PC-9 (cell line): ENCODE measurements around the gene FOSL2. TPM values are rescaled to one million over a fixed set of nuclear protein-coding genes. Genes with fewer than 3 reads are reported as not detected.

Experiments used
- BruUV-seq: library from RNA; stranded (reverse); fragments of 400-500 nt; replicated peaks from 2 replicates; lab custom pipeline; 2021; lab: Mats Ljungman, UMichigan
- CTCF ChIA-PET: fragments of 300-600 bp; sonication (Branson Sonifier 250); formaldehyde crosslinking; loops from one replicate; lab custom pipeline; 2022; ENCODE audit warnings: antibody characterized with exemption; lab: Charles Lee
- POLR2A ChIA-PET: fragments of 300-600 bp; sonication (Branson Sonifier 250); formaldehyde crosslinking; loops from one replicate; lab custom pipeline; 2022; ENCODE audit warnings: antibody characterized with exemption; ENCODE audit not compliant: unreplicated experiment; lab: Charles Lee
- DNase-seq, 2 experiments: peaks; one replicate each; pipeline versions ENCODE4 v3.0.0 to v3.0.0-alpha.2; 2015 to 2022; ENCODE audit warnings: mixed read lengths in 1 of 2
- H2AFZ ChIP-seq: fragments of 200-600 bp; sonication (generic); 2 replicates; pipeline ENCODE4 v1.8.1; 2017; ENCODE audit warnings: antibody characterized with exemption
- H3F3A ChIP-seq: fragments of 200-600 bp; sonication (generic); 2 replicates; pipeline ENCODE4 v1.8.1; 2017; ENCODE audit warnings: antibody characterized with exemption, mild to moderate bottlenecking, low read depth; ENCODE audit not compliant: insufficient read depth
- H3K27ac ChIP-seq: fragments of 200-600 bp; sonication (generic); 2 replicates; pipeline ENCODE4 v1.6.1; 2016; ENCODE audit warnings: mixed run types
- H3K27me3 ChIP-seq: fragments of 200-600 bp; sonication (generic); 2 replicates; pipeline ENCODE4 v1.6.1; 2016; ENCODE audit warnings: low read depth, mixed run types; ENCODE audit not compliant: insufficient read depth
- H3K36me3 ChIP-seq: fragments of 200-600 bp; sonication (generic); 2 replicates; pipeline ENCODE4 v1.6.1; 2016; ENCODE audit warnings: low read depth, mixed run types
- H3K4me1 ChIP-seq: fragments of 200-600 bp; sonication (generic); replicated peaks from 2 replicates; pipeline ENCODE4 v1.6.1; 2016; ENCODE audit warnings: mixed run types; ENCODE audit not compliant: insufficient read depth
- H3K4me2 ChIP-seq: fragments of 200-600 bp; sonication (generic); 2 replicates; pipeline ENCODE4 v1.6.1; 2017; ENCODE audit warnings: mixed run types
- H3K4me3 ChIP-seq: fragments of 200-600 bp; sonication (generic); 2 replicates; pipeline ENCODE4 v1.6.1; 2016; ENCODE audit warnings: mixed run types
- H3K79me2 ChIP-seq: fragments of 200-600 bp; sonication (generic); 2 replicates; pipeline ENCODE4 v1.6.1; 2017; ENCODE audit warnings: low read depth, mixed run types
- H3K9me2 ChIP-seq: fragments of 200-600 bp; sonication (generic); 2 replicates; pipeline ENCODE4 v1.8.1; 2017; ENCODE audit warnings: mild to moderate bottlenecking; ENCODE audit not compliant: insufficient read depth
- H3K9me3 ChIP-seq: fragments of 200-600 bp; sonication (generic); 2 replicates; pipeline ENCODE4 v1.8.1; 2016; ENCODE audit warnings: low read depth; ENCODE audit not compliant: insufficient read depth
- H4K20me1 ChIP-seq: fragments of 200-600 bp; sonication (generic); 2 replicates; pipeline ENCODE4 v1.8.1; 2017; ENCODE audit not compliant: insufficient read depth
- CTCF ChIP-seq: fragments of 200-600 bp; sonication (generic); conservative IDR thresholded peaks from 2 replicates; pipeline ENCODE4 v1.6.1; 2017; ENCODE audit warnings: mixed run types, antibody characterized with exemption, mild to moderate bottlenecking, moderate library complexity
- EZH2 ChIP-seq: fragments of 200-600 bp; sonication (generic); IDR thresholded peaks from 2 replicates; pipeline ENCODE4 v1.8.0; 2017; ENCODE audit warnings: antibody characterized with exemption, low read depth
- intact Hi-C: fragments of 100-400 bp; cut with micrococcal nuclease; formaldehyde crosslinking; loops from one replicate; pipeline ENCODE4 v1.10.0; 2022; ENCODE audit not compliant: unreplicated experiment
- total RNA-seq: library from RNA; stranded (reverse); gene quantifications from 2 replicates; pipeline ENCODE4 v1.2.3, GENCODE V29; 2021

The FOSL2 gene
- total RNA-seq, 1 experiment from 2014 or later = 60.0 TPM

- no peak overlapping the region for H3K4me3 ChIP-seq
- intact Hi-C loops = loop anchor here (5.0 kb wide), 1 partner anchor 404 kb away; the partner anchor contains the start of gene PPP1CB
- no peaks in the 10 kb centered on the region for H3K36me3 ChIP-seq
- POLR2A ChIA-PET = no interaction called here
- no peaks in the 10 kb centered on the region for H3K9me3 ChIP-seq
- no peaks in the 10 kb centered on the region for H4K20me1 ChIP-seq
- no peaks in the 10 kb centered on the region for H3K9me2 ChIP-seq
- peaks cover 2% of the 10 kb centered on the region; the same call in 1 of the 2 replicates for H3F3A ChIP-seq
- H3K27me3 ChIP-seq = no peaks in the 10 kb centered on the region
- H3K4me1 ChIP-seq = no peaks in the 10 kb centered on the region
- no peak overlapping the region for H3K4me2 ChIP-seq
- DNase-seq = no peak
- H3K27ac ChIP-seq = no peak overlapping the region
- no peaks in the 10 kb centered on the region for H3K79me2 ChIP-seq
- TF ChIP-seq CTCF = no peak
- no peak for TF ChIP-seq EZH2
- BruUV-seq = no TSS peak
- CTCF ChIA-PET = no interaction called here
- H2AFZ ChIP-seq = no peak overlapping the region
Measured at GRCh38 chr2:28348149-28348567, 44.5 kb upstream of the FOSL2 start.

GRCh38 chr2:28348921-28349320, 43.7 kb upstream of the FOSL2 start:
- H4K20me1 ChIP-seq = no peaks in the 10 kb centered on the region
- H3K4me2 ChIP-seq = no peak overlapping the region
- no peaks in the 10 kb centered on the region for H3K9me2 ChIP-seq
- 0 out of 2 replicates have a peak, but pooled peaks cover under 1% of the 10 kb centered on the region for H3F3A ChIP-seq
- no peaks in the 10 kb centered on the region for H3K36me3 ChIP-seq
- H2AFZ ChIP-seq = no peak overlapping the region
- no peak overlapping the region for H3K27ac ChIP-seq
- intact Hi-C loops = loop anchor here (5.0 kb wide), 1 partner anchor 403 kb away; the partner anchor contains the start of gene PPP1CB
- ChIA-PET POLR2A (no interaction called here), CTCF (no interaction called here)
- H3K79me2 ChIP-seq = no peaks in the 10 kb centered on the region
- no peaks in the 10 kb centered on the region for H3K4me1 ChIP-seq
- H3K27me3 ChIP-seq = no peaks in the 10 kb centered on the region
- H3K9me3 ChIP-seq = no peaks in the 10 kb centered on the region
- no peak for DNase-seq
- TF ChIP-seq EZH2 (no peak), CTCF (no peak)
- no peak overlapping the region for H3K4me3 ChIP-seq
- no TSS peak for BruUV-seq

GRCh38 chr2:28349546-28350165, 43.0 kb upstream of the FOSL2 start:
- DNase-seq = no peak
- BruUV-seq = no TSS peak
- no peak for TF ChIP-seq CTCF
- TF ChIP-seq EZH2 = no peak
- Histone ChIP-seq H3K36me3 (no peaks in the 10 kb centered on the region), H3F3A (peaks cover 6% of the 10 kb centered on the region; the same call in 1 of the 2 replicates), H3K4me3 (no peak overlapping the region), H3K27ac (no peak overlapping the region), H3K4me1 (no peaks in the 10 kb centered on the region), H3K9me3 (no peaks in the 10 kb centered on the region), H4K20me1 (no peaks in the 10 kb centered on the region), H3K27me3 (no peaks in the 10 kb centered on the region), H2AFZ (no peak overlapping the region), H3K79me2 (no peaks in the 10 kb centered on the region), H3K4me2 (no peak overlapping the region), H3K9me2 (no peaks in the 10 kb centered on the region)
- ChIA-PET POLR2A (interaction anchor here (0.6 kb wide), 1 partner anchor 520 kb away, joined by 3 read pairs; the partner anchor contains the start of gene TRMT61B), CTCF (no interaction called here)
- intact Hi-C loops = loop anchor here (5.0 kb wide), 1 partner anchor 403 kb away; the partner anchor contains the start of gene PPP1CB
